SU-DHL-6 (cell line): ENCODE measurements around the gene TSKS.

Experiments used
- H2AFZ ChIP-seq: fragments of 200-600 bp; sonication (generic); 2 replicates; pipeline ENCODE4 v1.6.1; 2014; ENCODE audit warnings: low read depth, mild to moderate bottlenecking, moderate library complexity, mixed read lengths, antibody characterized with exemption, low read length; ENCODE audit not compliant: severe bottlenecking
- H3F3A ChIP-seq: fragments of 200-600 bp; shearing (Covaris generic); 2 replicates; pipeline ENCODE4 v1.6.0; 2016; ENCODE audit warnings: antibody characterized with exemption, mild to moderate bottlenecking; ENCODE audit not compliant: insufficient read depth
- H3K27ac ChIP-seq: fragments of 200-600 bp; sonication (generic); 2 replicates; pipeline ENCODE4 v1.5.1; 2016; ENCODE audit warnings: low read depth, mild to moderate bottlenecking, low read length, moderate library complexity, mixed read lengths
- H3K27me3 ChIP-seq: fragments of 200-600 bp; sonication (generic), shearing (Covaris generic); 2 replicates; pipeline ENCODE4 v1.6.0; 2014; ENCODE audit warnings: mild to moderate bottlenecking, low read length
- H3K36me3 ChIP-seq: fragments of 200-600 bp; sonication (generic); 2 replicates; pipeline ENCODE4 v1.6.1; 2014; ENCODE audit warnings: mild to moderate bottlenecking, low read length, mixed read lengths
- H3K4me2 ChIP-seq: fragments of 300-600, 200-600 bp; shearing (Covaris generic), sonication (generic); 2 replicates; pipeline ENCODE4 v1.6.0; 2014; ENCODE audit warnings: low read length, low read depth, mild to moderate bottlenecking; ENCODE audit not compliant: poor library complexity, severe bottlenecking
- H3K4me3 ChIP-seq: fragments of 200-600 bp; sonication (generic); 2 replicates; pipeline ENCODE4 v1.5.1; 2014; ENCODE audit warnings: antibody characterized with exemption, low read length, mild to moderate bottlenecking, mixed read lengths; ENCODE audit not compliant: insufficient read depth, poor library complexity, severe bottlenecking
- H3K79me2 ChIP-seq: fragments of 200-600 bp; sonication (generic); 2 replicates; pipeline ENCODE4 v1.6.1; 2014; ENCODE audit warnings: mild to moderate bottlenecking, low read length, moderate library complexity; ENCODE audit not compliant: insufficient read depth
- H3K9ac ChIP-seq: fragments of 200-600 bp; sonication (generic); 2 replicates; pipeline ENCODE4 v1.7.0; 2014; ENCODE audit warnings: mild to moderate bottlenecking, low read length
- H3K9me2 ChIP-seq: fragments of 200-600 bp; sonication (generic); replicated peaks from 2 replicates; pipeline ENCODE4 v1.6.1; 2014; ENCODE audit warnings: low read length; ENCODE audit not compliant: insufficient read depth
- H3K9me3 ChIP-seq: fragments of 200-600 bp; sonication (generic); 2 replicates; pipeline ENCODE4 v1.6.1; 2014; ENCODE audit warnings: low read length, mixed read lengths; ENCODE audit not compliant: insufficient read depth
- H4K20me1 ChIP-seq: fragments of 200-600 bp; sonication (generic); 2 replicates; pipeline ENCODE4 v1.6.1; 2014; ENCODE audit warnings: low read depth, mild to moderate bottlenecking, antibody characterized with exemption, low read length, moderate library complexity, mixed read lengths
- EZH2phosphoT487 ChIP-seq: fragments of 200-600 bp; sonication (generic), shearing (Covaris generic); conservative IDR thresholded peaks from 2 replicates; pipeline ENCODE4 v1.6.1; 2018; ENCODE audit warnings: mild to moderate bottlenecking, antibody characterized with exemption, low read length, moderate library complexity, mixed read lengths
- TF ChIP-seq, protein P1 (sequence below): fragments of 200-600 bp; sonication (generic); IDR thresholded peaks from one replicate; pipeline ENCODE4 v1.5.1; 2017; ENCODE audit warnings: antibody characterized with exemption, mild to moderate bottlenecking, low read length, moderate library complexity; ENCODE audit not compliant: insufficient read depth, poor library complexity, severe bottlenecking

The TSKS gene

GRCh38 chr19:49791776-49792445, 28.8 kb upstream of the TSKS start:
- Histone ChIP-seq H3K27me3 (no peaks in the 10 kb centered on the region), H4K20me1 (no peaks in the 10 kb centered on the region), H3K27ac (no peak overlapping the region), H3K79me2 (no peaks in the 10 kb centered on the region), H3K9ac (no peak overlapping the region), H3K36me3 (no peaks in the 10 kb centered on the region), H3K9me3 (no peaks in the 10 kb centered on the region), H3K9me2 (no peaks in the 10 kb centered on the region), H3K4me2 (no peak overlapping the region), H2AFZ (no peak overlapping the region), H3K4me3 (no peak overlapping the region), H3F3A (no peaks in the 10 kb centered on the region)
- TF ChIP-seq, protein P1, sequence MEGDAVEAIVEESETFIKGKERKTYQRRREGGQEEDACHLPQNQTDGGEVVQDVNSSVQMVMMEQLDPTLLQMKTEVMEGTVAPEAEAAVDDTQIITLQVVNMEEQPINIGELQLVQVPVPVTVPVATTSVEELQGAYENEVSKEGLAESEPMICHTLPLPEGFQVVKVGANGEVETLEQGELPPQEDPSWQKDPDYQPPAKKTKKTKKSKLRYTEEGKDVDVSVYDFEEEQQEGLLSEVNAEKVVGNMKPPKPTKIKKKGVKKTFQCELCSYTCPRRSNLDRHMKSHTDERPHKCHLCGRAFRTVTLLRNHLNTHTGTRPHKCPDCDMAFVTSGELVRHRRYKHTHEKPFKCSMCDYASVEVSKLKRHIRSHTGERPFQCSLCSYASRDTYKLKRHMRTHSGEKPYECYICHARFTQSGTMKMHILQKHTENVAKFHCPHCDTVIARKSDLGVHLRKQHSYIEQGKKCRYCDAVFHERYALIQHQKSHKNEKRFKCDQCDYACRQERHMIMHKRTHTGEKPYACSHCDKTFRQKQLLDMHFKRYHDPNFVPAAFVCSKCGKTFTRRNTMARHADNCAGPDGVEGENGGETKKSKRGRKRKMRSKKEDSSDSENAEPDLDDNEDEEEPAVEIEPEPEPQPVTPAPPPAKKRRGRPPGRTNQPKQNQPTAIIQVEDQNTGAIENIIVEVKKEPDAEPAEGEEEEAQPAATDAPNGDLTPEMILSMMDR: no peak
- no peak for TF ChIP-seq EZH2phosphoT487

DNA sequence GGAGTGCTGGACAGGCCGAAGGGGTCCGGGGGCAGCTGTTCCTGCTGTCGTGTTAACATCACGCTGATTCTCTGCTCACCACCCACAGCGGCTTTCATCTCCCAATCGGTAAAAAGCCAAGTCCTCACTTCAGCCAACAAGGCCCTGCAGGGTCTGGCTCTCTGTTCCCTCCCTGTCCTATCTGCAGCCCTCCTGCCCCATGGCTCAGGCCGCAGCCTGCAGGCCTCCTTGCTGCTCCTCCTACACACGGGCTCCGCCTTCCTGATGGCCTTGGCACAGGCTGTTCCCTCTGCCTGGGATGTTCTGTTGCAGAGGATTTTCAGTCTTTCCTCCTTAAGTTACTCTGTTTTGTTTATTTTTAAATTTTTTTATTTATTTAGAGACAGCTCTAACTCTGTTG, 27.8 kb upstream of the TSKS start:
- H3K9ac ChIP-seq: no peak overlapping the region
- TF ChIP-seq EZH2phosphoT487: no peak
- TF ChIP-seq, protein P1: no peak
- no peaks in the 10 kb centered on the region for H3K27me3 ChIP-seq
- H3F3A ChIP-seq: no peaks in the 10 kb centered on the region
- no peak overlapping the region for H3K4me3 ChIP-seq
- H3K36me3 ChIP-seq: no peaks in the 10 kb centered on the region
- no peaks in the 10 kb centered on the region for H4K20me1 ChIP-seq
- no peaks in the 10 kb centered on the region for H3K9me2 ChIP-seq
- H3K9me3 ChIP-seq: no peaks in the 10 kb centered on the region
- no peaks in the 10 kb centered on the region for H3K79me2 ChIP-seq
- no peak overlapping the region for H3K27ac ChIP-seq
- no peak overlapping the region for H3K4me2 ChIP-seq
- no peak overlapping the region for H2AFZ ChIP-seq

GRCh38 chr19:49788857-49789256, 25.8 kb upstream of the TSKS start:
- TF ChIP-seq EZH2phosphoT487: no peak
- TF ChIP-seq, protein P1: no peak
- no peaks in the 10 kb centered on the region for H3K36me3 ChIP-seq
- no peaks in the 10 kb centered on the region for H3K9me3 ChIP-seq

More at GRCh38 chr19:49788857-49789256, 25.8 kb upstream of the TSKS start:
- Histone ChIP-seq H3F3A (no peaks in the 10 kb centered on the region), H2AFZ (no peak overlapping the region), H3K79me2 (no peaks in the 10 kb centered on the region), H3K9me2 (no peaks in the 10 kb centered on the region), H3K27me3 (no peaks in the 10 kb centered on the region), H3K4me2 (no peak overlapping the region), H3K9ac (no peak overlapping the region), H4K20me1 (no peaks in the 10 kb centered on the region), H3K4me3 (no peak overlapping the region), H3K27ac (no peak overlapping the region)
